ENCODE results near the gene PRRX1. TPM values are rescaled to one million over a fixed set of nuclear protein-coding genes. Genes with fewer than 3 reads are reported as not detected.

Gene PRRX1
- 169 TPM for total RNA-seq

DNA sequence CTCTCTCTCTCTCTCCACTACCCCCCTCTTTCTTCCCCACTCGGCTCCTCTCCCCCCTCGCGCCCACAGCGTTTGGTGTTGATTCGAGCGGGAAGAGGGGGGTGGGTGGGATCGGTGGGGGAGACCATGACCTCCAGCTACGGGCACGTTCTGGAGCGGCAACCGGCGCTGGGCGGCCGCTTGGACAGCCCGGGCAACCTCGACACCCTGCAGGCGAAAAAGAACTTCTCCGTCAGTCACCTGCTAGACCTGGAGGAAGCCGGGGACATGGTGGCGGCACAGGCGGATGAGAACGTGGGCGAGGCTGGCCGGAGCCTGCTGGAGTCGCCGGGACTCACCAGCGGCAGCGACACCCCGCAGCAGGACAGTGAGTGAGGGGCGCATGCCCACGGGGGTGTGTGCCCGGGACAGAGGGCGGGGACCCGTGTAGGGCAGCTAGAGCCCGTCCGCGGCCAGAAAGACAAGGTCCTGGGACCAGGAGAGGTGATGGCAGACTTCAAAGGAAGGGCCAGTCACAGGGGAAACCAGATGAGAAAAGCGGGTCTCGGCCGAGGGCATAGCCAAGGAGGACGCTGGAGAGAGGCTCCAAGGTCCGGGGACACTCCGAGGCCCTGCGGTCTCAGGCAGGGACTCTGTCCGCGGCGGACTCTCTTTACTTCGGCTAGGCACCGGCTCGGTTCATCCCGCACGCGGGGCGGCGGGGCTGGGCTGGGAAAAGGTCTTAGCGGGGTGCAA lies at the start of gene PRRX1:
TSS of gene PRRX1 (plus strand) at position 39 of the 735 bp plus-strand sequence. CDS start at position 127, 88 bp downstream.
- ATAC-seq (peak; percentile 2), DNase-seq (ENCODE audit: low spot score) (no peak)
- intact Hi-C loops (cut with DNase I) = loop anchor here (5.0 kb wide), 1 partner anchor 88 kb away; no protein-coding TSS in a partner anchor

- ATAC-seq = no peak
- intact Hi-C loops (cut with DNase I) = no loop called here
- no peak for DNase-seq (ENCODE audit: low spot score)
These were observed 46.2 kb upstream of the PRRX1 start for GRCh38 chr1:170617591-170618330.

GRCh38 chr1:170618421-170618820 lies 45.5 kb upstream of the PRRX1 start:
- DNase-seq (ENCODE audit: low spot score) = no peak
- ATAC-seq = no peak
- intact Hi-C loops (cut with DNase I) = no loop called here

GRCh38 chr1:170619241-170620028 lies 44.5 kb upstream of the PRRX1 start:
- intact Hi-C loops (cut with DNase I) = no loop called here
- ATAC-seq = peak; percentile 13

DNA sequence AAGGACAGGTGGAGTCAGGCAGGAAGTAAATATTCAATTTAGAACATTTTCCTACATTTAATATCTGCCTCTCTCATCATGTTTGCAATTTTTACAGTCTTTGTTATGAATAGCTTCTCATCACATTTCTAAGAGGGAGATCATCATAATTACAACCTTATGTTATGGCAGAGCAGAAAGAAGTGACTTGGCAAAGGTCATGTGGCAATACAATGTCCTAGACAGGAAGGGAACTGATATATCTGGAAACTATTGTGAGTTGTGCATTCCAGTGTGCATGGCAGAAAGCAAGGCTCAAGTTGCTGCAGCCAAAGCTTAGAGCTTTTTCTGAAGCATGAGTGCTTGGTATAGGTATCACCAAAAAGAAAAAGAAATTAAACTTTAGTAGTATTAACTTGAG lies 43.8 kb upstream of the PRRX1 start:
- intact Hi-C loops (cut with DNase I) = no loop called here
- DNase-seq (ENCODE audit: low spot score) = no peak
- no peak for ATAC-seq

More at GRCh38 chr1:170619241-170620028, 44.5 kb upstream of the PRRX1 start:
- no peak for DNase-seq (ENCODE audit: low spot score)

- intact Hi-C loops (cut with DNase I) = no loop called here
- DNase-seq (ENCODE audit: low spot score) (no peak), ATAC-seq (no peak)
These were observed 40.8 kb upstream of the PRRX1 start for GRCh38 chr1:170623171-170623570.

DNA sequence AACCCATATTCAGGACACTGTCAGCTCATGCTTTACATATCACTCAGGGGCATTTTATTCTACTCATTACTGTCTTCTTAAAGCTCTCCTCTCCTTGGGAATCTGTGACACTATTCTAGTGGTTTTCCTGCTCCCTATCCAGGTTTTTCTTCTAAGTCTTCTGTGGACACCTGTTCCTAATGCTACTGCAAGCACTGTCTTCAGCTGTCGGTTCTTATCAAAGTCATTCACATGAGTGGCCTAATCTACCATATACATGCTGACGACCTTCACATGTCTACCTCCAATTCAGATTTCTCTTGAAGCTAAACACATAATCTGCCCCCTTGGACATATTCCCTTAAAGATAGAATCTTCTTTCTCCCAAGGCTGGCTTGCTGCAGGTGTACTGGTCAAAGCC lies 39.8 kb upstream of the PRRX1 start:
- DNase-seq (ENCODE audit: low spot score) = no peak

GRCh38 chr1:170630977-170631376 lies 33.0 kb upstream of the PRRX1 start:
- ATAC-seq (no peak), DNase-seq (ENCODE audit: low spot score) (no peak)
- intact Hi-C loops (cut with DNase I) = no loop called here

More for the DNA sequence above, 39.8 kb upstream of the PRRX1 start:
- no peak for ATAC-seq
- intact Hi-C loops (cut with DNase I) = no loop called here

GRCh38 chr1:170634293-170634692 lies 29.6 kb upstream of the PRRX1 start:
- ATAC-seq = no peak
- DNase-seq (ENCODE audit: low spot score) = no peak
- intact Hi-C loops (cut with DNase I) = no loop called here

- ATAC-seq = no peak
These were observed 29.0 kb upstream of the PRRX1 start for GRCh38 chr1:170634824-170635410.

DNA sequence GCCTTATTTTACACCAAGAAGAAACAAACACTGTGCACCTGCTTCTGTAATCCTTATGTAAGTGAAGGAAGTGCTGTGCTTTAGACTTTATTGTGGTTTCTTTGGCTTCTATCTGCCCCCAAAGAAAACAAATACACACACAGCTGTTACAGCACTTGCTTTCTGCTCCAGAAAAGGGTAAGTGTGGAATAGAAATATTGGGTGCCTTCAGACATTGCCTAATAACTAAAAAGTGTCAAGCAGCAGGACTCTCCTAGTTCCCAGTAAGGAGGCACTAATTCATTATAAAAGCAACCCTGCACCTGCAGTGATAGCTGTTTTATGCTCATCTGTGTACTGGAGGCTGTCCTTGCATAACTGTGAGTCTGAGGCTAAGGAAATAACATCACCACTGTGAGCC lies 23.4 kb upstream of the PRRX1 start:
- DNase-seq (ENCODE audit: low spot score) (no peak), ATAC-seq (peak; percentile 84)
- intact Hi-C loops (cut with DNase I) = no loop called here

More at GRCh38 chr1:170634824-170635410, 29.0 kb upstream of the PRRX1 start:
- DNase-seq (ENCODE audit: low spot score) = no peak
- intact Hi-C loops (cut with DNase I) = no loop called here

DNA sequence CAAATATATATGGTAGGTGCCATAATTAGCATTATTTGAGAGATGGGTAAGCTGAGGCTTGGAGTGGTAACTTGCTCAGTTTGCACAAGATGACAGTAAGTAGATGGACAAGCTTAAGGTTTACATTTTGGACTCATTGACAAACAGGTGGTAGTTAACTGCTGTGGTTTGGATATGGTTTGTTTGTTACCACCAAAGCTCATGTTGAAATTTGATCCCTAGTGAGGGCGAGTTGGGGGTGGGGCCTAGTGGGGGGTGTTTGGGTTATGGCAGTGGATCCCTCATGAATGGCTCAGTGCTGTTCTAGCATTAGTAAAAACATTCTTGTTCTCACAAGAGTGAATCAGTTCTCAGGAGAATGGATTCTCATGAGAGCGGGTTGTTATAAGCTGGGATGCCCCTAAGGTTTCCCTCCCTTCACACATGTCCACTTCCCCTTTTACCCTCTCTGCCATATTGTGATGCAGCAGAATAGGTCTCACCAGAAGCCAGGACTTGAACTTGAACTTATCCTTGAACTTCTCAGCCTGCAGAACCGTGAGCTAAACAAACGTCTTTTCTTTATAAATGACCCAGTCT lies 6.6 kb upstream of the PRRX1 start:
- DNase-seq (ENCODE audit: low spot score) (no peak), ATAC-seq (no peak)
- intact Hi-C loops (cut with DNase I) = no loop called here

DNA sequence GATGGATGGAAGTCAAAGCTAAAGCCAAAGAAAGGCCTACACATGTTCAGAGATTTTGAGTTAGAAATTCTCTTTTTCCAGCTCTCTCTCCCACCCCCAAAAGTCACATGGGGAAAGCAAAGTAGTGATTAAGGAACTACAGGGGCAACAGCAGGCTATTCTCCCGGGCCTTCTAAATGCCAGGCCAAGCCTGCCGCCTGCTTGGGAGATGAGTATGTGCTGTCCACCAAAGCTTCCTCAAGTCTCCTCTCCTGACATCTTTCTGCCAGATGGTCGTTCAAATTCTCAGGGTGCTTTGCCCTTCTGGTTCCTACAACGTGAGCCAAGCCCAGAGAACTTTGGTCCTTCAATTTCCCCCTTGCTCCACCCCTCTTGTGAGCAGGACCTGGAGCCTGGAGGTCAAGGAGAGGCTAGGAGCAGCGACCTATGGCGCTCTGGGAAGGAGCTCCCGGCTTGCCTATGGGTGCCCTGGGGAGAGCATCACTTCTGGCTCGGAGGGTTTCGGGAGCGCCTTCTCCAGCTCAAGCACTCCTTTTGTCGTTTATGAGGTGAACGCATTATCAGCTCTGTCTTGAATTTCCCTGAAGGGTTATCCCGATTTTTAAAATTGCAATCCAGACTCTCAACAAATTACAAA lies 4.4 kb upstream of the PRRX1 start:
- intact Hi-C loops (cut with DNase I) = loop anchor here (5.0 kb wide), 1 partner anchor 93 kb away; no protein-coding TSS in a partner anchor

GRCh38 chr1:170660281-170660713 lies 3.6 kb upstream of the PRRX1 start:
- ATAC-seq (no peak), DNase-seq (ENCODE audit: low spot score) (no peak)
- intact Hi-C loops (cut with DNase I) = loop anchor here (5.0 kb wide), 1 partner anchor 92 kb away; no protein-coding TSS in a partner anchor

More for the DNA sequence above, 4.4 kb upstream of the PRRX1 start:
- ATAC-seq (no peak), DNase-seq (ENCODE audit: low spot score) (no peak)

DNA sequence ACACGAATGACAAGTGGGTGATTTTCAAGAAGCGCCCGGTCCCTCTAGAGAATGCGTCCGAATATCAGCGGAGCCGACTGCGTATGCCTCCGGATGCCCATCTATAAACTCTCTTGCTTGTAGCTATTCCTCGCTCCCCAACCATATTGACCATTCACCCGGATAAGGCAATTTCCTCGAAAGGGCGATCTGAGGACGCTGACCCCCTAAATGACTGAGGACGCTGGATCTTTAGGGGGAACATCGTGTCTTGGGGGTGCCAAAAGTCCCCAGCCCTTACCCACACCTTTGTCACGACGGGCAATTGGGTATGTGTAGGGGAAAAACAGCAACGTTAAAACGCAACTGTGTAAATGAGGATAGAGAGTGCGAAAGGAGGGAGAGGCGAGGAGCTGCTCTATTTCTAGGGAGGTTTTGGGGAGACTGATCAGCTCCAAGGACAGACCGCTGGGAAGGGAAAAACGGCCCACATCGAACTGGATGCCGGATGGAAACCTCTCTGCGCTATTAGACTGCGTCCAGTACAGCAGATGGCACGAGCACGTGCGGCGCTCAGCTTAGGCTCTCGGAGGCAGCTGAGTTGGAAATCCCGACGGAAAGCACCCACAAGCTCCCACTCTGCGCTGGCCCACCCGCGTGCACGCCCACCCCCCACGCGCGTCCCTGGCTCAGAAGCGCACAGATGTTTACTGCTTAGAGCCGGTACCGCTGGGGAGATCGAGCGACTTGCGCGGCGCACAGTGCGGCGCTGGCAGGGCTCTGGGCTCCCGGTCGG lies 2.9 kb upstream of the PRRX1 start:
- ATAC-seq (peak; percentile 9), DNase-seq (ENCODE audit: low spot score) (no peak)
- intact Hi-C loops (cut with DNase I) = loop anchor here (5.0 kb wide), 1 partner anchor 91 kb away; no protein-coding TSS in a partner anchor

DNA sequence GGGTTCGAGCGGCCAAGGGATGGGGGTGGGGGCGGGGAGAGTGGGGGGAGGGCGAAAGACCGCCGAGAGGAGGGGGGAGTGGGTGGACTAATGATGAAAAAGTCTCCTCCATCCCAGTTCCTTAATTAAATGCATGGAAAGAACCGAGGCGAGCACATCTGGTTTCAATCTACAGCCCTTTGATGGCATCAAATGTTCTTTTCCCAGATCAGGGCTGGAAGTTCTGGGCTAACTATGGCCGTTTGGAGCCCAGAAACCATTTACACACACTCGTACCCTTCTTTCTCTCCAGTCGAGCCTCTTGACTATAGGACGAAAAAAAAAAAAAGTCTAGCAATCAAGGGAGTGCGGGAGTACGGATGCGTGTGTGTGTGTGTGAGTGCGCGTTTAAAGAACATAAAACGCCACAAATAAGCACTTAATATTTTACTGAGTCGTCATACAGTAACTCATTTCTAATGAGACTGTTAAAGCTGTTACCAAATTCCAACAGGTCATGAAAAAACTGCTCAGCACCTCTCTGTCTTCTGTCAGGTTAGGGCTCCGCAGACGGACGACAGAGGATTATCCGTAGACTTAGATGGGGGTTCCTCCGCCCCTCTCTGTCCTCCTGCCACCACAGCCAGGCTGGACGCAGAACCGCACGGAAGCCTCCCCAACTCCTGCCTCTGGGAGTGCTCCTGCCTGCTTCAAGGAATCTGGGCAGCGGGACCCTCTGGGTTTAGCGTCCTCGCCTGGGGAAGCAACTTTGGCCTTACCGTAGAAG lies 2.1 kb upstream of the PRRX1 start:
- ATAC-seq (peak; percentile 47), DNase-seq (ENCODE audit: low spot score) (no peak)
- intact Hi-C loops (cut with DNase I) = loop anchor here (5.0 kb wide), 1 partner anchor 90 kb away; no protein-coding TSS in a partner anchor
